Melanocyte of skin (primary cell): ENCODE measurements around the gene SERPINB10. TPM values are rescaled to one million over a fixed set of nuclear protein-coding genes. Genes with fewer than 3 reads are reported as not detected.

Experiments used
- total RNA-seq, 2 donors: library from RNA; depleted of rRNA; stranded (reverse); fragments of >200 nt; gene quantifications; 2 replicates each; pipeline ENCODE4 v1.2.3, GENCODE V29; 2012

SERPINB10 gene
- total RNA-seq: under 1 TPM in 1 of 2 donors, not detected in 1; 1.00 TPM

GRCh38 chr18:63907664-63908063 is at the start of gene SERPINB10:
SERPINB10 (plus strand) TSS chr18:63907958; CDS start chr18:63915511, 7,553 bp downstream.

GRCh38 chr18:63887424-63887823 is 20.3 kb upstream of the SERPINB10 start, which contains the start of gene SERPINB2:
SERPINB2 (plus strand) TSS chr18:63887705; CDS start chr18:63891445, 3,740 bp downstream.

GRCh38 chr18:63949068-63949737 is 41.4 kb downstream of the SERPINB10 start, which contains the start of gene HMSD:
HMSD (plus strand) TSS chr18:63949301; CDS start chr18:63953456, 4,155 bp downstream.

GRCh38 chr18:63969942-63970808 is 62.4 kb downstream of the SERPINB10 start, which contains the start of gene SERPINB8:
SERPINB8 (plus strand) TSS chr18:63970081; CDS start chr18:63978309, 8,228 bp downstream.

Other genes starting within 250 kb of the SERPINB10 start
- not detected for gene SERPINB3, start 246.1 kb upstream of the SERPINB10 start, total RNA-seq
- gene SERPINB11, start 205.0 kb upstream of the SERPINB10 start, total RNA-seq: not detected
- gene SERPINB7, start 132.5 kb upstream of the SERPINB10 start, total RNA-seq: not detected
- gene SERPINB2, start 20.3 kb upstream of the SERPINB10 start, total RNA-seq: 1 to 10 TPM; 2.4 to 6.7 TPM
- gene HMSD, start 41.3 kb downstream of the SERPINB10 start, total RNA-seq: under 1 TPM in 1 of 2 donors, not detected in 1; 0.33 TPM
- 10 to 100 TPM; 15.1 to 15.7 TPM for gene SERPINB8, start 62.1 kb downstream of the SERPINB10 start, total RNA-seq
- gene LINC00305, start 241.1 kb downstream of the SERPINB10 start, total RNA-seq: not detected